Measurements from ENCODE around the gene ODAD4.
"Not testable (repeated sequence)": the region's sequence is repeated elsewhere in the genome, so short reads cannot be mapped to it uniquely, and the experiment has no call there.

DNA sequence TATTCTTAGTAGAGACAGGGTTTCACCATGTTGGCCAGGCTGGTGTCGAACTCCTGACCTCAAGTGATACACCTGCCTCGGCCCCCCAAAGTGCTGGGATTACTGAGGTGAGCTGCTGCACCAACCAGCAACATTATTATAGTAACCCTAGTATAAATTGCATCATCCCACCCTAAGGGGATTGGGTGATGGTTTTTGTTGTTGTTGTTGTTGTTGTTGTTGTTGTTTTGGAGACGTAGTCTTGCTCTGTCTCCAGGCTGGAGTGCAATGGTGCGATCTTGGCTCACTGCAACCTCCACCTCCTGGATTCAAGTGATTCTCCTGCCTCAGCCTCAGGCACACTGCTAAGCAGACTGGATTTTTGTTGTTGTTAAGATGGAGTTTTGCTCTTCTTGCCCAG is 1.3 kb downstream of the ODAD4 start:
- not testable (repeated sequence) for TF ChIP-seq CTCF (IDR thresholded peaks at IDR 0.05; ENCODE audit: low read depth, low read length); POLR2A (IDR thresholded peaks at IDR 0.05; ENCODE audit: extremely low read depth, insufficient read length)

All from NB4 (cell line).